Esophagus mucosa (tissue), 1 donor: Measurements from ENCODE around the gene PSTPIP1. TPM values are rescaled to one million over a fixed set of nuclear protein-coding genes. Genes with fewer than 3 reads are reported as not detected.
"Not testable (repeated sequence)": the region's sequence is repeated elsewhere in the genome, so short reads cannot be mapped to it uniquely, and the experiment has no call there.

Experiments used
- ATAC-seq: fragments of 200-7000 bp; cut with Tn5 transposase; one replicate; pipeline ENCODE4 v1.9.1; 2020
- total RNA-seq: library from RNA; stranded (reverse); gene quantifications from one replicate; pipeline ENCODE4 v1.2.4, GENCODE V29; 2023
- donor health status: DM: yes; HTN: yes; CAD: no.

The PSTPIP1 gene
- 1.3 TPM for total RNA-seq

DNA sequence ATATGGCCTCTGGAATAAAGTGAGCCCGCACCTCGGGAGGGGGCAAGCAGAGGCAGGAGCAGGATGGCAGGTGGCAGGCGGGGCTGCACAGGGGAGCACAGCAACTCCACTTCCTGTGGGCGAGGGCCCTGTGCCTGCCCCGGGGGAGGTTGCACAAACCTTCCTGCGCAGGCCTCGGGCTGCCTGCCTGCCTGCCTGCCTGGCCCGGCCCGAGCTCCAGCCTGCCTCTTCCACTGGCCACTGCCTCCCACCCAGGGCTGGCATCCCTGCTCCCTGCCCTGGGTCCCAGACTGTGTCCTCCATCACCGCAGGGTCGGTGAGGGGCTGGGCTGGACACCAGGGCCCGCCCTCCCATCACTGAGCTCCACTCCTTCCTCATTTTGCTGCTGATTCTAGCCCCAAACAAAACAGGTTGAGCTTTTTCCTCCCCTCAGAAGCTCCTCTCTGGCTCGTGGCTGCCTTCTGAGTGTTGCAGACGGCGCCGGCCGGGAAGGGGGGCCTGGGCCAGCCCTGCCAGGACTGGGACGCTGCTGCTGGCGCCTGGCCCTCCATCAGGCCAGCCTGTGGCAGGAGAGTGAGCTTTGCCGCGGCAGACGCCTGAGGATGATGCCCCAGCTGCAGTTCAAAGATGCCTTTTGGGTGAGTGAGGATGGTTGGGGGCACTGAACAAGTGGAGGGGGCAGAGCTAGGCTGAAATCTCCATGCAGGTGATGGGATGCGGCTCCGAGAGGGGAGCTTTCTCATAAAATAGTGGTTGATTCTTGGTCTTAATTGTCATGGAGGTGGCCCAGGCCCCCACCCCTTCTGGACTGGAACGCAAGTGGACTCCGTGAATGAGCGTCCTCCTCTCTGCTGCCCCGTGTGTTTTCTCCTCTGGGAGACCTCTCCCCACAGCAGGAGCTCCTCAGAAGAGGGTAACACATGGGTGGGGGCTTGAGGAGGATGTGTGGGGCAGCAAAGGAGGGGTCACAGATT lies at the start of gene PSTPIP1:
TSS of gene PSTPIP1 (plus strand) at position 156 of the 975 bp plus-strand sequence. CDS start at position 604, 448 bp downstream.
- peak; percentile 71 for ATAC-seq

DNA sequence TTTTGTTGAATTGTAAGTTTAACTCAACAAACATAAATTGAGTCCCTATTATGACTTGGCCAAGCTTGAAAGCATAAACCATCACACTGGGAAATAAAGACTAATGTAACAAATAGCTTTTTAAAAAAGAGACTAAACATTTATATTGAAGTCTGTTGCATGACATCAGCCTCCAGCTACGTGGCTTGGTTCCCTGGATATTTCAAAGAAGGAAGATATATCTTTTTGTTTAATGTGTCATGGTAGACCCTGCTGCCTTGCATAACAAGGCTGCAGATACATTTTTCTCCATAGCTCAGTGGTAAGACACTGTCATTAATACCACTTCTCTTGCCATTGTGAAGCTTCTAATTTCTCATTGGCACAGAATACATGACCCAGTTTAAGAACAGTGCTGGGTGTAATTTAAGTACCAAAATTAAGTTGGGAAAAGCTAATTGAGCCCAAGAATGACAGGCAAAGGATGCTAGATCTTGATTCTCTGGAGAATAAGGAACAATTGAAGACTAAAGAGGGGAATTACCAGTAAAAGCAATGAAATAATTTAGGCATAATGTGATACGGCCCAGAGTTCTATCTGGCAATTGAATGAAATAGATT lies 49.3 kb upstream of the PSTPIP1 start:
- no peak for ATAC-seq

DNA sequence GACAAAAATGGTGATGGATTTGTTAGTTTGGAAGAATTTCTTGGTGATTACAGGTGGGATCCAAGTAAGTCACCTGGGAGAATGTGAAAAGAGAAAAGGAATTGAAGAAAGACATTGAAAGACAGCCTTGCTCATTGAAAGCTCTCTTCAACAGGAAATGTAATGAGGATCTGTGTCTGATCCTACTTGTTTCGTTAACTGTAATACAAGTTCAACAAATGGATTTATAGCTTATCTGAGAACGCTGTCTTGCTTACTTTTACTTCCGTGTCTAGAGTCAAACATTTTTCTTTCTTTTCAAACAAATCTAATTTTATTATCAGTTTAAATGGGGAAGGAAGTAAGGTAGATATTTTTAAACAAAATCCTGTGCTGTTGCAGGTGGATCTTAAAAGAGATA lies 47.5 kb upstream of the PSTPIP1 start:
- no peak for ATAC-seq

DNA sequence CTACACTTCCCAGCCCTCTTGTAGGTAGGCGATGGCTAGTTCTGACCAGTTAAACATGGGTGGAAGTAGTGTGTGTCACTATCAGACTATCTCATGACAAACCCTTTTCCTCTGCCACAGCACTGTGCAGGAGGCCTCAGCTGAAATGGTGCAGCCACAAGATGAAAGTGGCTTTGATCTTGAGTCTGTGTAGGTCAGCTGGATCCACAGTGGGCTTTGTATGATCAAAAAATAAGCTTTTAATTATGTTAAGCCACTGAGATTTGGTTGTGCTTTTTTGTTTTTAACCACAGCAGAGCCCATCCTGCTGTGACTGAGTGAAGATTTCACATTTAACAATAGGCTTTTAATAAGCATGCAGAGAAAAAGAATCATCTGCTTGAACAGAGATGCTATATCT lies 43.7 kb upstream of the PSTPIP1 start:
- ATAC-seq, result no peak

DNA sequence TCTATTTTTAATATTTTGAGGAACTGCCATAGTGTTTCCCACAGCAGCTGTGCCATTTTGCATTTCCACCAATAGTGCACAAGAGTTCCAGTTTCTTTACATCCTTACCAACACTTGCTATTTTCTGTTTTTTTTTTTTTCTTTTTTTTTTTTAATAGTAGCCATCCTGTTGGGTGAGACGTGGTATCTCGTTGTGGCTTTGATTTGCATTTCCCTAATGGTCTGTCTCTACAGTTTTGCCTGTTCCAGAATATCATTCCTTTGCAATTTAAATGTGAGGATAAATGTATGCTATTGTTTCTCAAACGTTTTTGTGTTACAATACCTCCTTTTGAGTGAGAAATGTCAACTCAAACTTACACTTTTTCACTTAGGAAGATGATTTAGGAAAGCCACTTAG lies 41.0 kb upstream of the PSTPIP1 start:
- no peak for ATAC-seq

DNA sequence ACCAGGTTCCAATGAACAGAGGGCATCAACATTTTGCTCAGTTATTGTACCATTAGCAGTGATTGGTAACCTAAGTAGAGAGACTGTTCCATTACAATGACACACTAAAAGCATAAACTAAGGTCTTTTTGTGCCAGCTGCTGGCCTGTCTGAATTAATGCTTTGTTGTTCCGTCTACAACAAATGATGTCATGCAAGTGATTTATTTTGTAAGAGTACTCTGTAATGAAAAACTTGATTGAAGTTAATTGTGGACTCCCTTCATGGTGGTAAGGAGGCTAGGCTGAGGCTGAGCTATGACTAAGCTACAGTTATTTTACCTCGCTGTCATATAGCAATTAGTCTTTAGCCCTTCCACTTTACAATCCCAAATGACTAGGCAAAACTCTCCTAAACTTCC lies 40.2 kb upstream of the PSTPIP1 start:
- no peak for ATAC-seq

DNA sequence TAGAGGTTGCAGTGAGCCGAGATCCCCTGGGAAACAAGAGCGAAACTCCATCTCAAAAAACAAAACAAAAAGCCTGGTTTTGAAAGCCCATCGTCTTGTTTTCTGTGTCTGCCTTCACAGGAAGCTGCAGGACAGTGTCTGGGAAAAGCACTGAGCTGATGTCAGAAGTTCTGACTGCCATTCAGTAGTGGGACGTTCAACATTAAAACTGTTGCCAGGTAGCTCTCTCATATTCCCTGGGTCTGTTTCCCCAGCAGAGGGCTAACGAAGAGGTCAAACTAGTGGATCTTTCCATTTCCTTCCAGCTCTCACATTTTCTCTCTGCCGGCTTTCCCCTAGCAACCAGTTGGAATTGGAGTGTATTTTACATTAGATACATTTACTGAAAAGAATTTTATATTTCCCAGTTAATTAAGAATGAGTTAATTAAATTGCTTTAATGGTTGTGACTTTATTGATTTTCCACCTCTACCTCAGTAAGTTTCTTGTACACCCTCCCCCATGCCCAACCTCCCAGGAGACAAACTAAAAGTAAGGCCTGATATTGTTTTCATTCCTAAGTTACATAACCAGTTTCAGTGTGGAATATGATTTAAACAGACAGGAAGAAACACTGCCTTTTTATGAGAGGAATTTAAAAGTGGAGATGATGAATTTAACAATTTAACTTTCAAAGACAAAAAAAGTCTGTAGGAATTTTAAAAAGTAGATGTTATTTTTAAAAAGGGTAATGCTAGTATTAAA lies 33.5 kb upstream of the PSTPIP1 start:
- ATAC-seq, result no peak

DNA sequence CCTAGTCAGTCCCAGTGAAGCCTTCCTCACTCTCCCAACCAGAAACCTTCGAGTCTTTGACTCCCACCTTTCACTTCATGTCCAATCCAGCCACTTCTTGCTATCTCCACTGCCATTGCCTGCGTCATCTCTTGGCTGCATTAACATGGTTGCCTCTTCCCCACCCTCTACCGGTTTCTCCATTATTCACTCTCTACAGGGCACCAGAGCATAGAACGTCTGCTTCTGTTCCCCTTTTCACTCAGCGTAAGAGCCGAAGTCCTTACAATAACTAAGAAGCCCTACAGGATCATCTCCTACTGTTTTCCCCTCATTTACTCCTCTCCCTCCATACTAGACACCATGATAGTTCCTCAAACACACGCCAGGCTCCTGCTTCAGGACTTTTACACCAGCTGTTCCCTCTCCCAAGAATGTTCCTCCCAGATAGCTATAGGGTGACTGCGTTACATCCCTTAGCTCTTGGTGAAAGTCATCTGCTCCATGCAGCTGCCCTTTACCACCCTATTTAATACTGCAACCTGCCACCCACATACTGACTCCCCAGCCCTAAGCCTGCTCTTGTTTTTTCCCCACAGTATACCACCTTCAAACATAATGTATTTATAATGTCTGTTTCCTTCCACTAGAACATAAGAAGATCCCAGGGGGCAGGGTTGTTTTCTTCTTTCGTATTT lies 32.5 kb upstream of the PSTPIP1 start:
- no peak for ATAC-seq

DNA sequence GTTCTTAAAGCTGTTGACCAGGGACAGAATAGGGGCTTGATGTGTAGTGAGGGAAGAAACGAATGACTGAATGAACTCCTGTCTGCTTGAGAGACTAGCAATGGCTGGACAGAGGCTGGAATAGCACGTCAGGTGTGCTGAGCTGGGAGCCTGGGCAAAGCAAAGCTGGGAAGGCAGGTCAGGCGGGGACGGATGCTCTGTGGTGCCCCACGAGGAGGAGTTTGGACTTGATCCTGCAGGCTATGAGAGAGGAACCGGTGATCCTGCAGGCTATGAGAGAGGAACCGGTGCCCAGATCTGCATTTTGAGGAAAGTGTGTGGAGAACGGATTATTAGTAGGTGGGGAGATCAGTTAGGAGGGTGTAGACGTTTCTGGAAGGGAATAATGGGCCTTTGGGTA lies 31.3 kb upstream of the PSTPIP1 start:
- peak; percentile 49 for ATAC-seq

DNA sequence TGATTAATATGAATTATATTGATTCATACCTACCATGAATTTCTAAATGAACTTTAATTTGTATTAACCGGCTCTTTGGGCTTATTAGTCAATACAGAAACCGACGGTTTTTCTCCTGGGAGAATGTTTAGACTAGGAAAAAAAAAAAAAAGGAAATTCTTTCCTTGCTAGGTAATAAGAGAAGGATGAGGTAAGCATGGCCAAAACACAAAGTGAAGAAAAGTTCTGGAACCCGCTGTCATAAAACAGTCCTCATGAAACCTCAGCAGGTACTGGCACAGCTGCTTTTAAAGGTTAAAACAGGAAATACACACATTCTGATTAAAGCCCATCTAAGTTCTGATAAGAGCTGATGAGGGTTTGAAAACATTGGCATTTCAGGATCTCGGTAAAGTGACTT lies 30.8 kb upstream of the PSTPIP1 start:
- ATAC-seq, result no peak

DNA sequence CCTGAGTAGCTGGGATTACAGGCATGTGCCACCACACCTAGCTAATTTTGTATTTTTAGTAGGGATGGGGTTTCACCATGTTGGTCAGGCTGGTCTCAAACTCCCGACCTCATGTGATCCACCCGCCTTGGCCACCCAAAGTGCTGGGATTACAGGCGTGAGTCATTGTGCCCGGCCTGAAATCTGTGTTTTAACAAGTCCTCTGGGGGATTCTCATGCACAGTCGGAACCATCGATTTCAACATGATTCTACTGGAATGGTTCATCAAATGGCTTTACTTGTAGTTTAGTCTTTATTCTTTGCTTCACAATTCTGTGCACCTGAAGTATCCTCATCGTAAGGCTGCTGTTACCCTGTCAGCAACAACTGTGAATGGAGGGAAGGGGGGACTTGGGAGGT lies 28.9 kb upstream of the PSTPIP1 start:
- not testable (repeated sequence) for ATAC-seq

DNA sequence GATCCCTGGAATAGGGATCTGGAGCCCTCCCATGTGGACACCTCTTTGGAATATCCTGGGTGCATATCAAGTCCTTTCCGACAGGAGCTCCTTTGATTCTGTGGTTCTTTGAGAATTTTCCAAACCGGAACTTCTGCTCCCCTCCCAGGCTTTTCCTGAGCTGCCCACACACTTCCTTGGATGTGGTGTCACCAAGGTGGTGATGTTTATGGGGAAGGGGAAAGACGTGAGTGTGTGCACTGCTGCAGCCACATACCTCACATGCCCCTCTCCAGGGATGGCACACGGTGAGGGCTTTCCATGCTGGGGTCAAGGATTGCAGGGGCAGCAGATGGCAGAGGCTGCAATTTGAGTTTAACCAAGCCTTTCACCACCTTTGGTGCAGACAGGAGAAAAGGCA lies 27.9 kb upstream of the PSTPIP1 start:
- no peak for ATAC-seq

DNA sequence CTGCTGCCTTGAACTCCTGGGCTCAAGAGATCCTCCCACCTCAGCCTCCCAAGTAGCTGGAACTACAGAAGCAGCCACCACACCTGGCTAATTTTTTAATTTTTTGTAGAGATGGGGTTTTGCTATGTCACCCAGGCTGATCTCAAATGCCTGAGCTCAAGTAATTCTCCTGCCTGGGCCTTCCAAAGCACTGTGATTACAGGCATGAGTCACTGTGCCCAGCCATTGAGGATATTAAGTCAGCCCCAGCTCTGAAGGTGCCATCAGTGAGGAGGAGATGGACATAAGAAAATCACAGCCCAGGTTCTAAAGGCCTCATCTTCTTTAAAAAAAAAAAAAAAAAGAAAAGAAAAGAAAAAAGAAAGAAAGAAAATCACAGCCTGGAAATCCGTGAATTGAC lies 26.6 kb upstream of the PSTPIP1 start:
- no peak for ATAC-seq

DNA sequence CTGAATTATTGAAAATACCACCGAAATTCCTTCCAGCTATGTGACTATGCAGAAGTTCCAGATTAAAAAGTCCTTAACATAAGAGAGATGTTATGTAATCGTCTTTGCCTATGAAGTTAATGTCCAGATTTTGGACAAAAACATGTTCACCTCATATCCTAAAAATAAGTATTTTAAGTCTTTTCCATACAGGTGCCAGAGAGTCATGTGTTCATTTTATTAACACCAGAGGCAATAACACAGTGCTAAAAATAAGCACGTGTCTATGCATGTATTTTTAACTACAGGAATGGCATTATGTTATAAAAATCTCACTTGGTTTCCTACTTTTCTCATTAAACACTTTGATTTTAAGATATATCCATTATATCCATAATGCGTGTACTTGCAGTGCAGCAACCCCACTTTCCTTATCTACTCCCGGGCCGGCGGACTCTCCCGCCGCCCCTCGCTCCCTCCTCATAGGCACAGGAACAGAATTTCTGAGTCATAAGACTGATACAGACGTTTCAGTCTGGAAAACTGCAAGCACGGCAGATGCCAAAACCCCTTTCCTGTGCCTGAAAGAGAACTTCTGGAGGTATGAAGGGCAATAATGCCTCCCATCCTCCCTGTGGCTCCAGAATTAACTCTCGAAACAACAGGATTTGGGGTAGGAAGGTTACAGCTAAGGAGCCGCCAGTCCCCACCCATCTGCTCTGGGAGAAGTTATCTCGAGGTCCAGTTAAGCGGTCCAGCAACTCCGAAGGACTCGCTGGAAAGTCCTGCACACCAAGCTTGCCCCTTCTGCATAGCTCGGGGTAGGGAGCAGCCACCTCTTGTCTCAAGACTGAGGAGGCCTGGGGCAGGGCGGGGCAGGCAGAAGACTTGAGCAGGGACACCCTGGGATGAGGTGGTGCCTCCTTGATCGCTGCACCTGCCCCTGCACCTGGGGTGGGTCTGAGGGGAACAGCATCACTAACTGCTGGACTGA lies 22.3 kb upstream of the PSTPIP1 start:
- no peak for ATAC-seq

DNA sequence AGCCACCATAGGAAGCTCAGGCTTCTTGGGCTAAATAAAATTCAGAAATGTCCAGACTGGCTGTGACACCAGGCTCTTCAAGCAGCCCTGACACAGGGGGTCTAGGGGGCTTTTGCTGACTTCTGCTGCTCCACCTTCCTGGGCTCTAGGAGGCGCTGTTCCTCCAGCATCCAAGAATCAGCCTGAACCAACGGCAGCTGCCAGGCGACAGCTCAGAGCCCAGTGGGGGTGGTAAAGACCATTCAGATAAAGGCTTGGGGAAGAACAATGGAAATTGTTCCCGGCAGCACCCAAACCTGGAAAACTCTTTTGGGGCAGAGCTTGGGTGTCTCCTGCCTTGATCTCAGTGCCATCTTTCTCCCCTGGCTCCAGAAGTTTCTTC lies 21.6 kb upstream of the PSTPIP1 start:
- no peak for ATAC-seq

DNA sequence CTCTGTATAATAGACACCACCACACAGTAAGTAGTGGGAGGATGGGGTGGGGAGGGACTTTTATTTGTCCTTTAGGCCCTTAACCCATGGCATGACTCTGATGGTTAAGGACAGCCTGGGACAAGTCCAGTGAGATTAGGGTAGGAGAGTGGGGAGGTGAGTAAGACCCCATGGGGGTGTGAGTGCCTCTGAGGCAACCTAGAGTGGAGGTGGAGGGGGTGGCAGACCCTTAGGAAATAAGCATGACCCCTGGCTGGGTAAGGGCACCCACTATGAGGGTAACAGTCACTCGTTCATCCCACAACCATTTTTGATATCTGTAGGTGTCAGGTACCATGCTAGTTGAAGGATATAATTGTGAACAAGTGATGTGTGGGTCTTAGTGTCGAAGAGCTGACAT lies 21.0 kb upstream of the PSTPIP1 start:
- ATAC-seq, result no peak

DNA sequence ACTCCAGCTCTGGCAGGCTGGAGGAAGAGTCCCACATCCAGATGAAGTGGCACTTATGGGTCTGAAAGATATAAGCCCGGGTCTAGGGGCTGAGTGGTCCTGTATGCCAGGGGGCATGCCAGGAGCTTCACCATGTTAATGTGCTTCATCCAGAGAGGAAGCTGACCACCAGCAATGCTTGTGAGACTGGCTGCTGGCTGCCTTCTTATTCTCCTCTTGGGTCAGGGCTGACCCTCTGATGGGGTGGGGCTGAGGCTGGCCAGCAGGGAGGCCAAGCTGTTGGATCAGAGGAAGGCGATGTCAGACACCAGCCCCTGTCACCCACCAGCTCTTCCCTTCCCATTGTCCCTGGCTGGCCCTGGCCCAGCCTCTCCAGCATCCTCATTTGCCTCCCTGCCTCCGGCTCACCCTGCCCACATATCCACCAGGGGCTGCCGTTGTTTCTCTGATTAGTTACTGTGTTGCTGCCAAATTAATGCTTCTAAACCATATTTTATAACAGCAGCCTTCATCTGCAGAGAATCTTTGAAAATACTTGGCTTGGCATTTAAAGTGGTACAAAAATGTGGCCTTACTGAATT lies 20.4 kb upstream of the PSTPIP1 start:
- ATAC-seq, result no peak

DNA sequence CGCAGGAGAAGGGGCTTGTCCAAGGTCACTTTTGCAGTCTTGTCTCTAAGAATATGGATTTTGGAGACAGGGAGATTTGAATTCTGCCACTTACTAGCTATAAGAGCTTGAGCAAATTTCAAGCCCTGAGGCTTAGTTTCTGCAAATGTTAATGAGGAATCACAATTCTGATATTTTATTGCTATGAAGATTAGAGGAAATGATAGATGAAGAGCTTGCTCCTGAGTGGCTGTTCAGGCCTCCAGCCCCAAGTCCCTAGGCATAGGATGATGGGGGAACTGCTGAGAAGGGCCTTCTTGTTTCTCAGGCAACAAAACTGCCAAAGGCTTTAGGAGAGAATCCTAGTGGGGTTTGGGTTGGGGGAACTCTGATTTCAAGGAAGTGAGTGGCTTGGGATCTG lies 18.8 kb upstream of the PSTPIP1 start:
- no peak for ATAC-seq

DNA sequence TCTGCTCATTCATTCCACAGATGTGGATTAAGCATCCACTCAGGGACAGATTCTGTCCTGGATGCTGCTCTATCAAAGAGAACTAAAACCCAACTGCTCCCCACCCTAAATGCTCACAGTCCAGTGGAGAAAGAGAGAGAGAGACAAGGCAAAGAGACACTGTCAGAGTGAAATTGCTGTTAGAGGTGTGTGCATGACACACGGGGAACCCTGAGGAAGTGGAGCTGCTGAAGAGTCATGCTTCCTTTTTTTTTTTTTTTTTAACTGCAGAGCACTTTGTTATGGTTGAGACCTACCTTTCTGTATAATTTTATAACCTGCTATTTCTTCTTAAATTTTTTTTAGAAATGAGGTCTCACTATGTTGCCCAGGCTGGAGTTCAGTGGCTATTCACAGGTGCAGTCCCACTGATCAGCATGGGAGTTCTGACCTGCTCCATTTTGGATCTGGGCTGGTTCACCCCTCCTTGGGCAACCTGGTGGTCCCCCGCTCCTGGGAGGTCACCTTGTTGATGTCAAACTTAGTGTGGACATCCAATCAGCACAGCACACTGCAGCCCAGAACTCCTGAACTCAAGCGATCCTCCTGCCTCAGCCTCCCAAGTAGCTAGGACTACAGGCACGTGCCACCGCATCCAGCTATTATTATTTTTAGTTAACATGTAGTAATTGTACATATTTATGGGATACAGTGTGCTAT lies 18.2 kb upstream of the PSTPIP1 start:
- no peak for ATAC-seq

DNA sequence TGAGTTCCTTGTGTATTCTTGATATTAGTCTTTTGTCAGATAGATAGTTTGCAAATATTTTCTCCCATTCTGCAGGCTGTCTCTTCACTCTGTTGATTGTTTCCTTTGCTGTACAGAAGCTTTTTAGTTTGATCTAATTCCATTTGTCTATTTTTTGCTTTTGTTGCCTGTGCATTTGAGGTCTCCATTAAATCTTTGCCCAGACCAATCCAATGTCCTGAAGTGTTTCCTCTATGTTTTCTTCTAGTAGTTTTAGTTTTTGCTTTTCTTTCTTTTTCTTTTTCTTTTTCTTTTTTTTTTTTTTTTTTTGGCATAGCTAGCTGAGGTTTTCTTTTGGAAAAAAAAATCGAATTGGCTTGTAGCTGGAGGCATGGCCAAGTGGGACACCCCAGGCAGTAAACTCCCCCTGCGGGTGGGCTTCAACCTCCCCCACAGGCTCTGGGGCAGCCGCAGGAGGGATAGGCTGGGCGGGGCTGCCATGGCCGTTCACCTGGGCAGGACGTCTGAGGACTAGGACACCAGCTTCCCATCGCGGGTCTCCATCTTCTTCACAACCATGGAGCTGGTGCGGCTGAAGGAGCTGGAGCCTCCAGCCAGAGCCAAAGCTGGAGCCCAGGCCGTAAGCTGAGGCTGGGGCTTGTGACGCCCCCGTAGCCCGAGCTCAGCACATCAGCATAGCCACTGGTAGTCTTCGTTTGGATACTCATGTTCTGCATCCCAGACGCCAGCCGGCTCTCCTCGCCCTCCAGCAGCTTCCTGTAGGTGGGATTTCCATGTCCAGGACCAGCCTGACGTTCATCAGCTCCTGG lies 16.2 kb upstream of the PSTPIP1 start:
- ATAC-seq, result no peak
